HG03439 (cell line): ENCODE results near the gene TMEM167A.

Experiments used
- ATAC-seq: cut with Tn5 transposase; IDR thresholded peaks from one replicate; pipeline ENCODE4 v1.9.1; 2021; ENCODE audit warnings: mild to moderate bottlenecking, moderate library complexity; ENCODE audit not compliant: unreplicated experiment

Gene TMEM167A

DNA sequence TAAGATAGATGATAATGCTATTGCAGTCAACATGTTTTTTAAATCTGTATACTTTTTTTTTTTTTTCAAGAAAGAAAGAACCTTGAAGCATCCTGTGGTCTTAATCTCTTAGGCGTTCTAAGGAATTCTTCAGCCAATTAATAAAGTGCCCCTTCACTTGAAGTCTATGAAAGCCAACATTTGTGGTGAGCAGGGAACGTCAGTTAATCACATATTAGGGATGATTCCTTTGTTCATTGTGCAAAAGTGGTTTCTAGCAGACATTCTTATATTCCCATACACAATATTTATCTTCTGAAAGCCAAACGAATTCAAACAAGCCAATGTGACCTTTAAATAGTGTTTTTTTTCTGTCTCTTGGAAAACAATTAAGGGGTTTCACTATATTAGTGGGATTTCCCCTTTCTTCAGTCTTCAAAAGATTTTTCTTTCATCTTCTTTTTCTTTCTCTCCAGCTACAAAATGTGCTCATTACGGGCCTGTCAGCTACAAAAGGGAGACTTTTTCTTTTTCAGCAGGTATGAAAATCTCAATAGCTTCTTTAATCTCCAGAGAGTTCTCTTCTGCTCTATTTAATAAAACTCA, 40.1 kb downstream of the TMEM167A start:
- no peak for ATAC-seq

DNA sequence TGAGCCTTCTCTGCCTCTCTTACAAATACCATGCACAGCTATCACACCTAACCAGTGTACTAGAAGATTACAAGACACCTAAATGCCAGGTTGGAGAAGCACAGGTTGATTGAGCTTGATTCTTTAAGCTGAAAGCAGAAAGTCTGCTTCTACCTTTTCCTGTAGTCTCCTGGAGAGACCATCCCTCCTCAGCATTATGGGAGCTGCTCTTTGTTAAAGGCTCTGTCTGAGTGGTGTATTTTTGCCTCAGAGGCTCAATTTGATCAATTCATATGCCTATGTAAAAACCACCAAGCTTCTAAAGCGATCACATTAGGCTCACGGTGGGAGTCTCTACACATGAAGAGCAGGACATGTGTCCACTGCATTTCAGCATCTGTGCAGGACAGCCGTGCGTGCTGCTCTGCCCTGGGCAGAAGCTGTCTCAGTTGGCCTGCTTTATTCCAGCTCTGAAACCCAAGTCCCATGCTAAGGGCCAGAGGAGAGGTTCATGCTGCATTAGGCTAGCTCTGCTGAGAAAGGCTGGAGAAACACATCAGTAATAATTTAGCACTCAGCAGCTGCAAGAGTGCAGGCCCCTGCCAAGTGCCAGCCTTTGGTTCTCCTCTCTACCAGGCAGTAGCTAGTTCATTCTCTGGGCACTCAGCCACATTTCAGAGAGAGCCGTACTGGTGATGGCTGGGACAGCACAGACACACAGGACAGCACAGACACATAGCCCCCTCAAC, 41.7 kb downstream of the TMEM167A start:
- no peak for ATAC-seq

DNA sequence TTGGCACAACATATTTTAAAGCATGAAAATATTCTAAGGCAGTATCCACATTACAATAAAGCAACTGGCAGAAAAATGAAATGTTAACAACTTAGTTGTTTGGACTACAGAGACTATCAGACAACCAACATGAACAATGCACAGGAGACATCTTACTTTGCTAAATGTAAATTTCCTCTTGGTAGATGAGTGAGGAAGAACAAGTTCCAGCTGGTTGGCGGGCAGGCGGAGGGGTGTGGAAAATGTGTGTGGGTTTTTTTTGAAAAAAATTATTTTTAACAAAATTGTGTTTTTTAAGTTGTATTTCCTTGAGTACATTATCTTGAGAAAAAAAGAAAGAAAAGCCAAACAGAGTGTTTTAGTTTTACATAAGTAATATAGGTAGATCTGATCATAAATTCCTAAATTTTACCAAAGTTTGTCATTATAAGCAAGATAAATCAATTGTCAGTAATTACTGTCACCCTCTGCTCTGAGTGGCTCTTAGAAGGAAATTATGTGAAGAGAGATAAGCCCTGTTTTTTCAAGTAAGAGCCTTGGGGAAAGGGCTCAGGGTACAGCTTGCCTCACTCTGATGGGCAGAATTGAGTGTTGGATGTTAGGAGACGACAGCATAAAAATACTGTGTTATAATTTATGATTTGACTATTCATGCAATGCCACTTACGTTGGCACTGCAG, 42.5 kb downstream of the TMEM167A start:
- no peak for ATAC-seq

DNA sequence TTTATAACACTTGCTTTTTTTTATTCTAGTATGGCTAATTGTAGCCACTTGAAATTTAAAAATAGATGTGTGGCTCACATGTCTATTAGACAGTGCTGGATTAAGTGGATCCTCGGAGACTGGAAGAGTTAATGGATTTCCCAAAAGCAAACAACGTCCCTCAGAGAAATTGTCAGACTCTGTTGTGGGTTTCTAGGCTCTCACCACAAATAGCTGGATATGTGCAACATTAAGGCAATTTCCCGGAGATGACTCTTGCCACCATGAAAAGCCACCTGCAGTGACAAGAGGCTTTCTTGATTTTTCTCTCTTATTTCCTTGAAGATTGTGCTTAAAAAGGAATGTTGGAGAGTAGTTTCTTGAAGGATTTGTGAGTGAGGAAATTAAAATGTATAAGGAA, 43.2 kb downstream of the TMEM167A start:
- no peak for ATAC-seq

DNA sequence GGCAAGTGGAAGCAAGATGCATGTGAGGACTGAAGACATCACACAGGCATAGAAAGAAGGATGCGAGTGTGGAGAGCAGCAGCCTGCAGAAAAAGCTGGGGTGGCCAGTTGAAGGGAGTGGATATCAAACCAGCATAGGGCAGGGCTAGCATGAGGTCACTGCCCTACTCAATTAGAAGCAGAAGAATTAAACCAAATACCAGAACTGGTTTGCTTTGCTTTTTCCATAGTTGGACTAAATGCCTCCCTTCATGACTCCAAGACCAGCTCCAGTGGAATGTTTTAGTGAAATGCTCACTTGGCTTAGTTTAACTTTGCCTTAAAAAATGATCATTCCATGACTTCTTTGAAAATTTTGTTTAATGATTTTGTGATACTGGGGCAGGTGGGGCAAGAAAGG, 45.8 kb downstream of the TMEM167A start:
- ATAC-seq = no peak

DNA sequence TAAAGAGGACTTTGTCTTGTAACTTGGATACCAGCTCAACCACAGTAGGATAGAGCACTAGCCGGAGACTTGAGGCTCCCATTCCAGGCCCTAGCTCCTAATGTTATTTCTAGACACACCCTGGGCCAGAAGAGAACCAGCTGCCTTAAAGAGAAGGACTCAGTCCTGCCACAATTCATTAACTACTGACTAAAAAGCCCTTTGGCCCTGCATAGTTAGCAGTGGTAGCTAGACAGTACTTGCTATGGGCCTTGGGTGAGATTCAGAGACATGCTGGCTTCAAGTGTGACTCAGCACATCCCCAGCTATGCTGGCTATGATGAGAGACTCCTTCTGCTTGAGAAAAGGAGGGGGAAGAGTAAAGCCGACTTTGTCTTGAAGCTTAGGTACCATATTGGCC, 47.3 kb downstream of the TMEM167A start:
- ATAC-seq = no peak

DNA sequence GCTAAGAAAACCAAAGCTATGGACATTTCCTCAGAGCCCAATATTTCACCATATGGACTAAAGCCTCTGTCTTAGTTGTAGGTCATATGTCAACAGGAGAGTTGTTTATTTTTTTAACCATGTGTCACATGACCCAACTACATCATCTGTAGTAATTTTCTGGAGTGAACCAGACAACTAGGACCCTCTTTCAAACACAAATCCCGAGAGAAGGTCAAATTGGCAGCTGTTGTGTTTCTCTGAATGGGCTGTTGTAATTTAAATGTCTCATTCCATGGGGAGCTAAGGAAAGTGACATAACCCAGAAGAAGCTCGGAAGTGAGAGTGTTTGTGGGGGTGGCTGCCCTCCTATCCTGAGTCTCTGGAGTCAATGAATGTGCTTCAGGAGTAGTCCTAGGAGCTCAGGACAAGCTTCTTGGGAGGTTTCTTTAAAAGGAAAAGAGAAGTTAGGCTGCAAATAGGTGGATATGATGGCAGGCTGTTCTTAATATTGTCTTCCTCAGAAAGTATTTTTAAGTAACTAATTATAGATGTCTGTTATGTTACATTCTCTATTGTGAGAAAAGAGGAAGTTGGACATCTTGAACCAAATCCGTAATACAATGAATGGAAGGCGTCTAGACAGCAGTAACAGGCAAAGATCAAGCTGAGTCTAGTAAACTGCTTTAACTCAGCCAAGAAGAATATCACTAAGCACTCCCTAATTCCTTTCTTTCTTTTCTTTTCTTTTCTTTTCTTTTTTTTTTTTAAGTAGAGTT, 50.1 kb downstream of the TMEM167A start:
- ATAC-seq = peak; percentile 67

DNA sequence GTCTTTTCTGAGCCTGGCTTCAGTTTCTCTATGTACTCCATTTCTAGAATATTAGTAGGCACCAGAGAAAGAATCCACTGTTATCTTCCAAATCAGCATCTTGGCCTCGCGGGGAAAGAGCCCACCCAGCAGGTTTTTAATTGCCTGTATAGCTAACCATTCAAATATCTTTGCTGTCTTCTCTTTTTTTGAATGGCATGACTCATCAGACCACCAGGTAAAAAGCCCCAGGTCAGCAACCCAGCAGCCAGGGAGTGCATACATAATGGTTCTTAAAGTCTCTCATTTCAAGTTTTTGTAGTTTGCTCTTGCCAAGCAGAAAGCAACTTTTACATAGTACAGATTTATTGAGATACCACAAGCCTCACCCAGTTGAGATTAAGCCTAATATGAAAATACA, 50.7 kb downstream of the TMEM167A start:
- ATAC-seq = no peak

DNA sequence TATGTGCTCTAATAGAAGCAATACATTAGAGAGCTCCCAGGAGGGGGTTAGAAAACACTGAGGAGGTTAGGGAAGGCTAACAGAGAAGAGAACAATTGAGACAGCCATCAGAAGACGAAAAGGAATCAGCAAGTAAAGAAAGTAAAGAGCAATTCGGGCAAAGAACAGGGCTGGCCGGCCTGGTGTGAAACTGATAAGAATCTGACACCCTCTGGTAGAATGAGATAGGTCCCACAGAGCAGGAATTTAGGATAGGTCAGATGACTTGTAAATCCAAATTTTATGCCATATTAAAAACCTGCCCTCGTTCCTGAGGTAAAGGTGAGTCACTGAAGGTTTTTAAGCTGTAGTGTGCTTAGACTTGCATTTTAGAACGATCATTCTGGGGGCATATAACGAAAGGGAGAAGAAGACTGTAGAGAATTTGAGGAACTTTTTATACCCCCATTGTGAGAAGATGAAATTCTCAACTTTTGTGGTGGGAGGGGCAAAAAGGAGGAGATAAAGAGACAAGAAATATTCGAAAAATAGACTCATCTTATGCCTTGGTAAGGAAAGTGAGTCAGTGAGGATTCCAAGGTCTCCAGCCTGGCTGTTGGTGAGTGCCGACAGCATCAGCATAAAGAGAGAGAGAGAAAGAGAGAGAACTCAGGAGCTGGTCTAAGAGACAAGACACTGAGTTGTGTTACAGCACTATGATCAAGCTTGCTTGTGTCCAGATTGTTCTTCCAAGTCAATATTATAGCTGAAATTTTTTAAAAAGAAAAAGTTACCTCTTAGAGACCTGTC, 51.3 kb downstream of the TMEM167A start:
- no peak for ATAC-seq

DNA sequence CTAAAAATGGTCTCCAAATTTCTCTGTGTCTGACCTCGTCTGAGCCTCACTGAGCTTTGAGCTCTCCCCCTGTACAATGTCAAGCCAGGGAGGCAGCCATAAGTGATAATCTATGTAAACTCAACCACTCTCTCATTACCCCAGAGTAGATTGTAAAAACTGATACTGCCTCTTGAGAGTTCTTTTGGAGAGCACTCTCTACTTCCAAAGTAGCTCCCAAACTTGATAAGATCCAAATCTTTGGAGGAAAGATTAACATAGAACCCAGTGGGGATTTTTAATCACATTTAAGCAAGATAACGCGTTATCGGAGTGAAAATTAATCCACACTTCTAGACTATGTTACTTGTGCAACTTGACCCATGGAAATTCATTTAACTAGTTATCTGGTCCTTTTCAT, 54.9 kb downstream of the TMEM167A start:
- no peak for ATAC-seq

DNA sequence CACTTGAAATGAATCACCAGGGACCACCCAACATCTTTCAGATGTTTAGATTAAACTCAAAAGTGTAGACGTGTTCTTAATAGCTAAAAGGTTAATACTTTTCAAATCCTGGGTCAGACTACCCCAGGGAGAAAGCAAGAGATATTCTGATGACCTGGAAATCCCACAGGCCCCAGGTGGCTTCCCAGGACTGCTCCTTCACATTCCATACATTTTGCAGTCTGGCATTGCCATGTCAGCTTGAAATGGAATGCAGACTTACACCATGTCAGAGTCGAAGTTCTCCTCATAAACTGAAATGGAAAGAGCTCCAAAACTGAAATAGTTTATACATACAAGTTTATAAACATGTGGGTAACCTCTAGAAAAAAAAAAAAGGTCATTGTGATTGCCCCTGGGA, 61.5 kb downstream of the TMEM167A start:
- no peak for ATAC-seq

DNA sequence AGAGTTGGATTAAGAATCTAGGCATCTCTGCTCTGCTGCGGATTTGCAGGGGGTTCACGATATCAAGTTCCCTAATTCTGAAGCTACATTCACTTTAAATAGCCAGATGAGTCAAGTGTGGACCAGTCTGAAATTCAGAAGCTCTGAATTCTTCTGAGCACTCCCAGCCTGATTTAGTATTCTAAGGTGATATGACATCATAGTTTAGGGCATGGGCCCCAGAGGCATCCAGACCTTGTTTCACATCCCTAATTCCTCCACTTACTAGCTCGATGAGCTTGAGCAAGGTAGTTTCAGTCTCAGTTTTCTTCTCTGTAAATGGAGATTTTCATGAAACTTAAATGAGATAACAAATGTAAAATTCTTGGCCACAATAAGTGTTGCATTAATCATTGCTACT, 65.2 kb downstream of the TMEM167A start:
- peak; percentile 95 for ATAC-seq

DNA sequence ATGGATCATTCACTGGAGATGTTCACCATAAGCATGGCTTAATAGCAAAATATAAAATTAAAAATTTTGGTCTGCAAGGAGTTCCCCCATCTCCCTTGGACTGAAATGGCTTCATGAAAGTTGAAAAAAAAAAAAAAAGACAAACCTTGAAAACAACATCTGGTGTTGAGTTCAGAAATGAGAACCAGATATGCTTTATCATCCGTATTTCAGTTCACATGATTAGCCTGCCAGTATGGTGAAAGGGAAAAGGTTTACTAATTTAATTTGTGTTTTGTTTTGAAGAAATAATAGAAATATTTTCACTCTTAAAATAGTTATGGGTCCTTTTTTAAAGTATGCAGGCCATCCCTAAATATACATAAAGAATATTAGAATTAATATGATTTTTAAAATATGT, 67.8 kb downstream of the TMEM167A start:
- no peak for ATAC-seq

DNA sequence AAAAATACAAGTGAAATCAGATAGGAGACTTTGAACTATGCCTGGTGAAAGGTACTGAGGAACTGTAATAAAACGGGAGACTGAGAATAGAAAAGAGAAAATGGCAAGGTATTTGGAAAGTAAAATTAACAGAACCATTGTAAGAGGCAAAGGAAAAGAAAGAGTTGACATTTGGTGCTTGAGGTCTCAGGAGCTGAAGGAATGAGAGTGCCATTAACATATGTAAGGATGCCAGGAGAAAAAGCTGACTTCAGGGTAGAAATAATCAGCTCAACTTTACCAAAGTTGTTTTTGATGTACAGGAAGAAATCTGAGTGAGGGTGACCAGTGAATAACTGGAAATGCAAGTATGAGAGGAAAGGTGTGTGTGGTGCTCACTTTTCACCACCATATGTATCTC, 69.4 kb downstream of the TMEM167A start:
- ATAC-seq = no peak

DNA sequence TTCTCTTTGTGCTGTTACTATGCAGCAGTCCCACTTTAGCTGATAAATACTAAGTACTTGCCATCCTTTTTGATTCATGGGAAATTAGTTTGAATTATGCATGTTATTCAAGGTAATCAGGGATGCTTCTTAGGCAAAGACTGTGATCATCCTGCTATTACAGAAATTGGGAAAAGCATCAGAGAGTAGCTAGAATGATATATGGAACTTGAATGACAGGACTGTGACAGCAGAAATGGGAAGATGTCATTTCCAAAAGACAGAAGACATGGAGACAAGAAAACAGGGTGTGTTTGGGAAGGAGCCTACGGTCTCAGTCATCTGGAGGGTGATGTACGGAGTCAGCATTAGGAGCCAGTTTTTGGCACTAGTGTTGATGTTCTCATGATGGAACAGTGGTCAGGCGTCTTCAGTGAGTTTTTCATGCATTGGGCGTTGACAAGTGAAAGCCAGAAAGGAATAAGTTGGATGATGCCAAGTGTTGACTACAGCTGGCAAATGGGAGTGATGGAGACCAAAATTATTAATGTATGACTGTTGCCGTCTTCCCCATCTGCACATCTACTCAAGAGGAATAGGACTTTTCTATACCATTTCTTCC, 70.4 kb downstream of the TMEM167A start:
- ATAC-seq = no peak

DNA sequence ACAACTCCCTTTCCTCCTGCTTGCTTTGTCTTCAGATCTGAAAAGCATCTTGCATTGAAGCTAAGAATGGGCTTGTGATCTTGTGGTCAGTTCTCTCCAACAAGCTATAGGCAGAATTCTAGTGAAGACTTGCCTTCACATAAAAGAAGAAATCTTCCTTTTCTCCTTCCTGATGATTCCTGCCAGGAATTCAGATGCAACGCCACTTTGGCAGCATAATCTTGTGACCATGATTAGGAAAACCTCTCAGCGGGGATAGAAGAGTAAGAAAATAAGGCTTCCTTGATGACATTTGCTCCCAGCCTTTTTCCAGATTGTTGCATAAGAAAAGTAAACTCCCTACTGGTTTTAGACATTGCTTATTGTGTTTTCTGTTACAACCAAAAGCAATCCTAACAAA, 73.4 kb downstream of the TMEM167A start:
- no peak for ATAC-seq
